GM18508 (cell line): ENCODE results near the gene PRRT3.

Source experiments
- ATAC-seq: cut with Tn5 transposase; IDR thresholded peaks from one replicate; pipeline ENCODE4 v1.9.1; 2021; ENCODE audit warnings: moderate number of reproducible peaks; ENCODE audit not compliant: insufficient read depth, unreplicated experiment

PRRT3 gene

DNA sequence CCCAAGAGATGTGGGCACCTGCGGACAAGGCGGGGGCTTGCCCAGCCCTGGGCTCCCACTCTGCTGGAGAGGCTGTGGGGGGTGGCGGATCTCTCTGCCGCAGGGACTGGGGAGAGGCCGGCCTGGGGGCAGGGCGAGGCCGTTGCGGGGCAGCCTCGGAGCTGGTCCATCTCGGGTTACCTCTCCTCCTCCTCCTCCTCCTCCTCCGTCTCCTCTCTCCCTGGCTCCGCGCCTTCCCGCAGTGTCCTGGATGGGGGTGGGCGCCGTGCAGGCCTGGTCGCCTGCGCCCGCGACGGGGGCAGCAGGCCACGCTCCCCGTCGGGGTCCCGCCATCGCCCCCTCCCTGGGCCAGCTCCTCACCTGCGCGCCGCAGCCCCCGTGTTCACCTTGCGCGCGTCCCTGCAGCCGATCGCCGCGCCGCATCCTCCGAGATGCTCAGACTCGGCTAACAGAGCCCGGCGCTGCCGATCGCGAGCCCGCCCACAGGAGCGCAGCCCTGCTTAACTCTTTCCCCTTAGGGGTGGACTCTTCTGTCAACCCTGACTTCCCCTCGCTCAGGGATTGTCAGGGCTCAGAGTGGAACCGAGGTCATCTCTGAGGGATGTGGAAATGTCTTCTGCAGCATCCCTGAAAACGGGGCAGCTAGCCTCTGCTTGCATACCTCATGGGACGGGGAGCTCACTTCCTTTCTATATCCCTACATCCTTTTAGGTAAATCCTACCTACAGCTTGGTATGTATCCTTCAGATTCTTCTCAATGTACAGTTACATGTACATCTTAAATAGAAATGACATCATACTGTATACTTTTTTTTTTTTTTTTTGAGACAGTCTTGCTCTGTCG lies at the start of gene PRRT3:
Gene PRRT3, minus strand, starts transcription at position 447 of the 844 bp plus-strand sequence. CDS start 2,293 bp downstream, outside the sequence.
- ATAC-seq = peak; percentile 47

DNA sequence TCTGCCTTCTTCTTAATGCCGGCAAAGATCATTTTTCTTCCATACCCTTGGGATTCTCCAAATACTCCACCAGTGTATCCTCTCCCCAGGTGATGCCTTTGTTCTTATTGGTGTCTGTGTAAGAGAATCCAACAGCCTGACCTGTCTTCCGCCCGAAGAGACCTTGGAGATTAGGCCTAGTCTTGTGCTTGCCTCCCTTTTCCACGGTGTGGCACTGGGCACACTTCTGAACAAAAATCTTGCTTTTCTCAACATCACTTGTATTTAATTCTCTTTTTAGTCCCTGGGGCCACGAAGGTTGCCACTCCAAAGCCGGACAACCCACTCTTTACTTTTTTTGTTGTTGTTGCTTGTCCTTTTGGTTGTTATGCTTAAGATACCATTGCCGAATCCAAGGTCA lies 48.5 kb upstream of the PRRT3 start:
- no peak for ATAC-seq

DNA sequence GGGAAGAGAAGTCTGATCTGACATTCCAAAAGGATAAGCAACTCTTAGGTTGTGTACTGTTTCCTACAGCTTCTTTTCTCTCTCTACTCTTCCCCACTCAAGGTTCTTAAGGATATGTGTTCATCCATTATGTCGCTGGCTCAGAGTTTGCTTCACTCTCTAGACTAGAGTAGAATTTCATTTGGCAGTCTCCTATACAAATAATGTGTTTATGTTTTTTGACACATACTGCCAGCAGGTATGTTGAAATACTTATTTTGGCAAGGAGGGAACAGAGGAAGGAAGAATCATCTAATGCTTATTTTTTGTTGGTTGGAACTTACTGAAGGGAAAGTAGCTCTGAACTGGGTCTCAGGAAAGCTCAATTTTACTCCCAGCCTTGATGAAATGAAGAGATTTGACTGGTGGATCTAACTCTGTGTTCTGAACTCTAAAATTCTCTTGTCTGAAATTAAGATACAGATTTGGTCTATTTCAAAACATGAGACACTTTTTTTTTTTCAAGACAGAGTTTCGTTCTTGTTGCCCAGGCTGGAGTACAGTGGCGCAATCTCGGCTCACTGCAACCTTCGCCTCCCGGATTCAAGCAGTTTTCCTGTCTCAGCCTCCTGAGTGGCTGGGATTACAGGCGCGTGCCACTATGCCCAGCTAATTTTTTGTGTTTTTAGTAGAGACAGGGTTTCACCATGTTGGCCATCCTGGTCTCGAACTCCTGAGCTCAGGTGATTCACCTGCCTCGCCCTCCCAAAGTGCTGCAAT lies 42.1 kb upstream of the PRRT3 start:
- no peak for ATAC-seq

DNA sequence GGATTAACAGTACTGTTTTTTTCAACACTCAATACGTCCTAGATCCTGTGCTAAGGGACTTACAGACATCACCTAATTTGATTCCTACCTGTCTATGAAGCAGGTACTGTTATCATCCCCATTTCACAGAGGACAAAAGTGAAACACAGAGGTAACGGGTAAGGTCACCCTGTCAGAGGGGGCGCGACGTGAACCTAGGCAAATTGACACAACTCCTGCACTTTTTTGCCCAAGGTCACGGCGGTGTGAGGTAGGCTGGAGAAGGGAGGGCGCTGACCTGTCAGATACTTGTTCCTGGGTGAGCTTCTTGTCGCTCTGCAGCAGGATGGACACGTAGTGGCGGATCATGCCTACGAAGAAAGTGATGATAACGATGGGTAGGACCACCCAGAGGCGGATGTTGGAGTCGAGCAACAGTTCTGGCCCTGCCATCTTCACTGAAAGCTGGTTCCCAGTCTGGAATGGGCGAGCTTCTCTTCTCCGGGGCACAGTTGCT lies 34.1 kb upstream of the PRRT3 start:
- ATAC-seq = peak; percentile 22

DNA sequence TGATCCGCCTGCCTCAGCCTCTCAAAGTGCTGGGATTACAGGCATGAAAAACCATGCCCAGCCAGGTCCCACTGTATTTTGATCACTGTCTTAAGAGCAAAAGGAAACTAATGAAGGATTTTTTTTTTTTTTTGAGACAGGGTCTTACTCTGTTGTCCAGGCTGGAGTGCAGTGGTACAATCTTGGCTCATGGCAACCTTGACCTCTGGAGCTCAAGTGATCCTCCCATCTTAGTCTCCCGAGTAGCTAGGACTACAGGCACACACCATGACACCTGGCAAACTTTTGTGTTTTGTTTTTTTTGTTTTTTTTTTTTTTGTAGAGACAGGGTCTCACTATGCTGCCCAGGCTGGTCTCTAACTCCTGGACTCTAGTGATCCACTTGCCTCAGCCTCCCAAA lies 28.0 kb upstream of the PRRT3 start:
- ATAC-seq = no peak

DNA sequence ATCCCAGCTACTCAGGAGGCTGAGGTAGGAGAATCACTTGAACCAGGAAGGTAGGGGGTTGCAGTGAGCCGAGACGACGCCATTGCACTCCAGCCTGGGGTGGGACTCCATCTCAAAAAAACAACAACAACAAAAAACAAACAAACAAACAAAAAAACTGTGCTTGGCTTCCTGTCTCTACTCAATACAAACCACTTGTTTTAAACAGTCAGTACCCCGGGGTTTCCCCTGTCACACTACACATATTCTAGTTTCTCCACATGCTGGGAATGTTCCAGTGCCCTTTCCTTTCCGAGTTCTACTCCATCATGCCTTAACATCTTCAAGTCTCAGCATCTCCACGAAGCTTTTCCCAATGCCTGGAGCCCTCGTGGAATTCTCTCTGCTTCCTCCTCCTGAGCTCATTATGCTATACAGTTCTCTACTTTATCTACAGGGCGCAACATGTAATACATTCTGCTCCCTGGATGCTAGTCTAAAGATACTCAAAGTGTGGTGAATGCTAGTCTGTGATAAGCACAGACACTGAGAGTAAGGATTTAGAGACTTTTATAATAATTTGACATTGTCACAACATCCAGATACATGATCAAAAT lies 26.6 kb upstream of the PRRT3 start:
- no peak for ATAC-seq

DNA sequence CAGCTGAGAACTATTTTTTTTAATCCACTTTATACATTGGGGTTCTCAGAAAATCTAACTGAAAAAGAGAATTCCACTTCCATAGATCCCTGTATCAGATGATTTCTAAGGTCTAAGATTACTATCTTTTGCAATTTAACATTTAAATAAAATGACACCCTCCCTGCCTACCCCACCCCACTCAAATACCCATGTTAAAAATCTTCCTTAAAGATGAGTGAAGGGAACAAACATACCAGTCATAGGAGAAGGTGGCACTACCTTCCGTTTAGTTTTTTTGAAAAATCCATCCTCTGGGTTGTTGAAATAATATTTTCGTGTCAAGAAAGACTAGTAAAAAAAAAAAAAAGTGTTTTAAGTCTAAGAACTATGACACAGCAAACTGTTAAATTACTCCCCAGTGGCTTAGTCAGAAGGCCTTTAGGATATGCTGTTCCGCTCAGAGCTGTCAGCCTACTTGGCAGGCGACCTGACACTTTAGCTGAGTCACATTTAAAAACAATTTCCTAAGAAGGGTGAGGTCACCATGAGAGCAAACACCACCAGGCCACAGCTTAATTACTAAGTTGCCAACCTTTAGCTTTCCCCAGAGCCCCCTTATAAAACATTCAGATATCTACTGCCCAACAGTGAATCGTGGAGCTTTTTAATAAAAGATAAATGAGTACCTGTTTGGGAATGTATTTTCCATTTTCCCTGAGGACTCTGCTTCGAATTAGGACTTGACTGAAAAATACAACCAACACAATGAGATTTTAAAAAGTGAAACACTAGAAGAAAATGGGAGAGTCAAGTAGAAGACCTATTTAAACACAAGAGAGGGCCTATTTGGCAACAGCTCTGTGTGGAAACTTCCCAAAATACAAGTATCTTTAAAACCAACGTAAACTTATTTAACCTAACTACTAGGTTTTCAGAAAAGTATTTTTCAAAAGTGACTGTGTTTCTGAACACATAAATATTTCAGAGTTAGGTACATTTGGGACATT lies 24.8 kb upstream of the PRRT3 start:
- no peak for ATAC-seq

DNA sequence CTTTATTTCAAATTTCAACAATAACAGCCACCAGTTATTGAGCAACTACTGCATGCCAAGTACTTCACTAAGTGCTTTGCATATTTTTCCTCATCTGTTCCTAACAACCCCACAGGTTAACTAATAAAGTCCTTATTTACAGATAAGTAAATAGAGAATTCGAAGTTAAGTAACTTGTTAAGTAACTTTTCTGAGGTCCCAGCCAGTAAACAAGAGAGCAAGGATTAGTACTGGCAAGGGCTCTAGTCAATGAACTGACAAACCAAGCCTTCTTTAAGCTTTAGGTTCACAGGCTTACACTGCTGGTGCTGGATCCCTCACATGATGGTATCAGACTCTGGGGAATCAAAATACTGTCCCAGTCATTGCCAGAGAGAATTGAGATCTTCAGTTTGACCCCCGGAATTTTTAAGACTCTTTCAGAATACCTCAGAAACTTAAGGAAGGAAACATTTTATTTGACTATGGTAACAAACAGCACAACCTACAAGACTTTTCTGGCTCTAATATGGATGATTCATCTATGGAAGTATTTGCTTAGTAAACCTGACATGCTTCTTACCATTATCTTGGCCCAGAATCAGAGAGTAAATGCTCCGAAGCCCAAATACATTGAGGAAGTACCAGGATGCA lies 17.9 kb upstream of the PRRT3 start:
- ATAC-seq = no peak

DNA sequence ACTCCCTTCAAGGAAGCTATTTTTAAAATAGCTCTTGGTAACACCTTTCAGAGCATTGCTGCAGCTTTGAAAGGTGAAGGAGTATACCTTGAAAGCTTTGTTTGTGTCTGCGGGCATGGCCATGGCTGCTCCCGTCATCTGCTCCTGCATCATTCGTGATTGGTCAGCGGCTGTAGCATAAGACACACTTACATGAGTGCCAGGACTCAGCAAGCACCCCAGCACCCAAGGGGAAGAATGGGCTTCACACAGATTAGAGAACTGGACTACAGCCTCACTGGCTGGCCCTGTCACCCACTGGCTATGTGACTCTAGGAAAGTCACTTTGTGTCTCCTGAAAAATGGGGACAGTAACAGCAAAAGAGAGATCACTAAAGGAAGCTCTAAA lies 17.4 kb upstream of the PRRT3 start:
- no peak for ATAC-seq

DNA sequence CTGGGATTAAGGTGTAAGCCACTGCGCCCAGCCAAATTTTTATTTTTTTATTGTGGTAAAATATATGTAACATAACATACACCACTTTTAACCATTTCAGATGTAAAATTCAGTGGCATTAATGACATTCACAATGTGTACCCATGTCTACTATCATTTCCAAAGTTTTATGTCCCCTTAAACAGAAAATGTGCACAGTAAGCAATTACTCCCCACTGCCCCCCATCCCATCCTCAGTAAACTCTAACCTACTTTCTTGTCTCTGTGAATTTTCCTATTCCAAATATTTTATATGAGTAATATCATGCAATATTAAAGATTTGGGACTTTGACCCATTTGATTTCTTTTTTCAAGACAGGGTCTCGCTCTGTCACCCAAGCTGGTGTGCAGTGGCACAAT lies 14.6 kb upstream of the PRRT3 start:
- ATAC-seq = no peak

DNA sequence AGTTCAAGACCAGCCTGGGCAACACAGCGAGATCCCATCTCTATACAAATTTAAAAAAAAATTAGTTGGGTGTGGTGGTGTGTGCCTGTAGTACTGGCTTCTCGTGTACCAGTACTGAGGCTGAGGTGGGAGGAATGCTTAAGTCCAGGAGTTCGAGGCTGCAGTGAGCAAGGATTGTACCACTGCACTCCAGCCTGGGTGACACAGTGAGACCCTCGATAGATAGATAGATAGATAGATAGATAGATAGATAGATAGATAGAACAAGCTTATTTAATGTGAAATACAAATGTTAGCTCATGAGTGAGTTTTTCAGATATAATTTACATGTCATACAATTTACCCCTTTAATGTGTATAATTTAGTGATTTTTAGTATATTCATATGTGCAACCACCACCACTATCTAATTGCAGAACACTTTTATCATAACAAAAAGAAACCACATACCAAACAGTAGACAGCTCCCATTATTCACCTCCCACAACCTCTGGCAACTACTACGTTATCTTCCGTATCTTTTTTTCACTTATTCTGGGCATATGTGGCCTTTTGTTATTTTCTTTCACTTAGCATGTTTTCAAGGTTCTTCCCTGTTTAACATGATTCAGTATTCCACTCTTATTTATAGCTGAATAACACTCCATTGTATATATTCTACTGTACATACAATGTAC lies 13.1 kb upstream of the PRRT3 start:
- ATAC-seq = no peak

DNA sequence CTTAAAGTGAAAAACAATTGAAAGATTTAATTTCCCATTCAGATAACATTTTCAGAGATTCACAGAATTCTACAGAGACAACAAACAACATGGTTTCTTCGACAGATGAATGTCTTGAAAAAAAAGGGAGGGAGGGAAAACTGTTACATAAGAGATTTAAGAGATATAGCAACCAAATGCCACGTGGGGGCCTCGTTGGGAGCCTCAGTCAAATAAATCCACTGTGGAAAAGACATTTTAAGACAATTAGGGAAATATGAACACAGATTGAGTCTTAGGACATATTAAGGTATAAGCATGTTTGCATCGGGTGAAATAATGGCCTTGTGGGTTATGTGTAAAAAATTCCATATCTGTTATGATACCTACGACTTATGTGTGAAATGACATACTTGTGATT lies 5.0 kb upstream of the PRRT3 start:
- ATAC-seq = no peak

DNA sequence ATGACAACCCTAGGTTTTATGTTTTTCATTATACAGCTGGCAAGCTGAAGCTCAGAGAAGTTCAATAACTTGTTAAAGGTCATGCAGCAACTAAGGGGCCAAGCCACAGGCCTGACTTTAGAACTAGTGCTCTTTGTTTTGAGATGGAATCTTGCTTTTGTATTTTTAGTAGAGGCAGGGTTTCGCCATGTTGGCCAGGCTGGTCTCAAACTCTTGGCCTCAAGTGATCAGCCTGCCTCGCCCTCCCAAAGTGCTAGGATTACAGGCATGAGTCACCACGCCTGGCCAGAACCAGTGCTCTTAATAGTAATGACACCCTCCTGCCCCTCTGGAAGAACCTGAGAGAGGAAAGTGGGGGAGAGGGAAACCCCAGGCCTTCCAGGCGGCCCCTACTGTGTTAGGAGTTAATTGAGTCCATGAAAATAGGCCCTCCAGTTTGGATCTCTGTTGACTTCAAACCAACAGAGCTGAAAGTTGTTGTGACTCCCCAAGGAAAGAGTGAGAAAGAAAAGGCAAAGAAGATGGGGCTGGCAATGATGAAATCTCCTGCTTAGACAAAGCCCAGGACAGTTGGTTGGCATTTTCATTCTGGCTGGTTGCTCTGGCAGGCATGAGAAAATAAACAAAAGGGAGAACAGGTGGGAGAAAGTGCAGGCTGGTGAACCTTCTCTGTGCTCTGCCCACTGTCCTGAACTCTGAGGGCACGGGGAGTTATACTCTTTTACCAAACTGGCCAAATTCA lies 3.6 kb upstream of the PRRT3 start:
- no peak for ATAC-seq

DNA sequence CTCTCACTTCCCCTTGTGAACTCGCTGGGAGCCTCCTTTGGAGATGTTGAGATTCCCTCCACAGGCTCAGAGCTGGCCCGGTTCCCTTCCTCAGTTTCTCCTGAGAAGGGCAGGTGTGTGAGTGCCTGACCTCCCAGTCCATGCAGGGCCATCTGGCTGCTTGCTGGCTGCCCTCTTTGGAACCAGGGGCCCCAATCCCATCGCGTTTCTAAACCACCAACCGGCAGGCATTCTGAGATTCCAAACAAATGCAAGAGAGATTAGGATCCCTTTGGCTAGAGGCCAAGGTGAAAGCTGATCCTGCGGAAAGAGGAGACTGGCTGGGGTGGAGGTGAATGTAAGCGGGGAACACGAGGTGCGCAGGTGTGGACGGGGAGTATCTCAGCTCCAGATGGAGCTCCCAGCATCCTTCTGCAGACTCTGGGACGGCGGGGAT lies 2.9 kb upstream of the PRRT3 start:
- ATAC-seq = no peak

DNA sequence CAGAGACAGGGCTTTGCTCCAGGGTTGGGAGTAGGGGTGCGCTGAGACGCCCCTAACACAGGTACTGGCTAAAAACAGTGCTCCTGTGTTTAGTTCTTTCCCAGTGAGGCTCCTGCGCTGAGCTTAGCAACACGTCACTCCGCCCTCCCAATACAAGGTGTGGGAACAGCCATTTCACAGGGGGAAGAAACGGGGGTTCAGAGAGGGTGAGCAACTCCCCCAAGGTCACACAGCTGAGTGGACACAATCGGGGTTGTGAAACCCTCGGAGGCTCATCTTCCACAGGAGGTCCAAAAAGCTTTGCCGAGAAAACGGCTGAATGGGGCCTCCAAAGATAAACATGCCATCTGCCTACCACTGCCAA lies 628 bp downstream of the PRRT3 start:
- no peak for ATAC-seq

DNA sequence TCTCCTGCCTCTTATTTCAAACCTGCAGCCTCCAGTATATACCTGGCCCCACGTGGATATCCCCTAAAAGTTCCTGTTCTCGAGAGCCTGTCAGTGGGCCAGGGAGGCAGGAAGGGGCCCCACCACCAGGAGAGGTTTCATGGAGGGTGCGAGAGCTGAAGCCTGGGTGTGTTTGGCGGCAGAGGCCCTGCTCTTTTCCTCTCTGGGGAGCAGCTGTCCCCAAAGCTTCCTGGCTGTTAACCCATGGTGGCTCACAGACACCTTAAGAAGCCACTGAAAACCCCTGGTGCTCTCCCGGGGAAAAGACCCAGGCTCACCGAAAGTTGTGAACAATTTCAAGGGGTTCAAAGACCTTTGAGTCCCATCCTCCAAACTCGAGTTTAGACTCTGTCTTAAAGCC lies 1.1 kb downstream of the PRRT3 start:
- no peak for ATAC-seq

DNA sequence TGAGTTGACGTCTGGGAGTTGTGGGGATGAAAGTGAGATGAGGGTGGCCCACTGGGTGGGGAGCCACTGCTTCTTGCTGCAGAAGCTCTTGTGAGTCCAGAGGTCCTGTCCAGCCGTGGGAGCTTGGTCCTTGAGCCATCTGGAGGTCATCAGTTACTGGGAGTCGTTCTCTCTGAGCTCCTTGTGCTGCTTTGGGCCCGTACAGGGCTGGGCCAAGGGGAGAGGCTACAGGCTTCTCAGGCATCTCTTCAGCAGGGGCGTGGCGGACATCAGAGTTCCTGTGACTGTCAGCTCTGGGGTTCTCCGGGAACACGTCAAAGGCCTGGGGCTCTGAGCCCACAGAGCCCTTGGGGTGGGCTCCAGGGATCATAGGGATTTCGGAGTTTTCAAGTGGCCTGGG lies 2.6 kb downstream of the PRRT3 start:
- ATAC-seq = no peak

DNA sequence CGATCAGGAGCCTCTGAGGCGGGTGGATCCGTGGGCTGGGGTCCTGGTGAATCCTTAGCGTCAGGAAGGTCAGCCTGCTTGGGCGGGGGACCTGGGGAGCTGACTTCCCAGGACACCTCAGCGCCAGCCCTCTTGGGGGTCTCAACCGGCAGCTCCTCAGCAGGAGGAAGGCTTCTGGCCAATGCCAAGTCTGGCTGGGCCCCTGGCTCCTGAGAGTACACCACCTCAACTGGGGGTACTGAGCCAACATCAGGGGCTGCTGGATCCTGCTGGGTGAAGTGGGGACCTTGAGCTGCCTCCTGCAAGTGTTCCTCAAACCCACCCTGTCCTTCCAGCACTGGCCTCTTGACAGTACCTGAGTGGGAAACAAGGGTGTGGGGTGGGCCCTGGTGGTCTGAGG lies 3.1 kb downstream of the PRRT3 start:
- ATAC-seq = no peak
